WTC11 (cell line): Measurements from ENCODE around the gene ISM1. TPM values are rescaled to one million over a fixed set of nuclear protein-coding genes. Genes with fewer than 3 reads are reported as not detected.

ENCODE experiments used
- ATAC-seq: fragments of 200-7000 bp; cut with Tn5 transposase; 2 replicates; pipeline ENCODE4 v1.10.0; 2021; ENCODE audit warnings: mild to moderate bottlenecking, moderate library complexity
- CTCF ChIA-PET: fragments of 300-600 bp; sonication (Branson Sonifier 250); formaldehyde crosslinking; loops from one replicate; lab custom pipeline; 2021; ENCODE audit warnings: antibody characterized with exemption; lab: Charles Lee
- POLR2A ChIA-PET: fragments of 350-600 bp; sonication (Branson Sonifier 250); formaldehyde crosslinking; loops from one replicate; lab custom pipeline; 2021; ENCODE audit warnings: antibody characterized with exemption; lab: Charles Lee
- DNase-seq: peaks from one replicate; pipeline ENCODE4 v3.0.0; 2021; ENCODE audit warnings: low spot score
- H3K27ac Mint-ChIP-seq: 2 replicates; pipeline ENCODE4 v1.8.0; 2021; ENCODE audit warnings: mixed read lengths
- H3K27me3 Mint-ChIP-seq: 2 replicates; pipeline ENCODE4 v1.8.0; 2021; ENCODE audit warnings: low read depth, mild to moderate bottlenecking, moderate library complexity, mixed read lengths
- H3K36me3 Mint-ChIP-seq: 2 replicates; pipeline ENCODE4 v1.8.0; 2021; ENCODE audit warnings: mixed read lengths
- H3K4me1 Mint-ChIP-seq: 2 replicates; pipeline ENCODE4 v1.8.0; 2022; ENCODE audit warnings: mixed read lengths
- H3K4me3 Mint-ChIP-seq: 2 replicates; pipeline ENCODE4 v1.8.0; 2021; ENCODE audit warnings: mild to moderate bottlenecking, moderate library complexity, mixed read lengths
- H3K9me3 Mint-ChIP-seq: 2 replicates; pipeline ENCODE4 v1.8.0; 2021; ENCODE audit warnings: mixed read lengths
- CREB1 ChIP-seq: sonication (generic); formaldehyde crosslinking; IDR thresholded peaks from 2 replicates; pipeline ENCODE4 v1.8.0; 2023; ENCODE audit warnings: mild to moderate bottlenecking, missing genetic modification reagents
- CREM ChIP-seq: sonication (generic); formaldehyde crosslinking; IDR thresholded peaks from 2 replicates; pipeline ENCODE4 v1.8.1; 2022; ENCODE audit warnings: mild to moderate bottlenecking, missing genetic modification reagents, moderate library complexity
- CTCF ChIP-seq: fragments of 200-600 bp; IDR thresholded peaks from 2 replicates; pipeline ENCODE4 v1.8.0; 2022; ENCODE audit warnings: antibody characterized with exemption
- E2F1 ChIP-seq: sonication (generic); formaldehyde crosslinking; IDR thresholded peaks from 2 replicates; pipeline ENCODE4 v1.8.0; 2022; ENCODE audit warnings: mild to moderate bottlenecking, missing genetic modification reagents
- E2F4 ChIP-seq: sonication (generic); formaldehyde crosslinking; IDR thresholded peaks from 2 replicates; pipeline ENCODE4 v1.8.1; 2022; ENCODE audit warnings: low read depth, mild to moderate bottlenecking, moderate library complexity, missing genetic modification reagents, borderline replicate concordance
- E2F5 ChIP-seq: sonication (generic); formaldehyde crosslinking; IDR thresholded peaks from 2 replicates; pipeline ENCODE4 v1.8.1; 2022; ENCODE audit warnings: mild to moderate bottlenecking, moderate library complexity, missing genetic modification reagents
- FOXP1 ChIP-seq: sonication (generic); formaldehyde crosslinking; IDR thresholded peaks from 2 replicates; pipeline ENCODE4 v1.8.0; 2022; ENCODE audit warnings: missing genetic modification reagents, mild to moderate bottlenecking, moderate library complexity, borderline replicate concordance
- HMGA2 ChIP-seq: fragments of 250-450 bp; sonication (Bioruptor Pico); IDR thresholded peaks from 2 replicates; pipeline ENCODE4 v1.4.0; 2021; ENCODE audit warnings: mild to moderate bottlenecking, moderate library complexity
- JAZF1 ChIP-seq: fragments of 250-450 bp; sonication (Bioruptor Pico); IDR thresholded peaks from 2 replicates; pipeline ENCODE4 v1.9.0; 2021; ENCODE audit warnings: moderate library complexity, mild to moderate bottlenecking, inconsistent platforms
- MLX ChIP-seq: sonication (generic); formaldehyde crosslinking; IDR thresholded peaks from 2 replicates; pipeline ENCODE4 v1.8.1; 2023; ENCODE audit warnings: mild to moderate bottlenecking, missing genetic modification reagents, moderate library complexity
- NR2C2 ChIP-seq: sonication (generic); formaldehyde crosslinking; IDR thresholded peaks from 2 replicates; pipeline ENCODE4 v1.8.0; 2022; ENCODE audit warnings: mild to moderate bottlenecking, missing genetic modification reagents
- SMAD3 ChIP-seq: sonication (generic); formaldehyde crosslinking; IDR thresholded peaks from 2 replicates; pipeline ENCODE4 v1.8.0; 2022; ENCODE audit warnings: missing genetic modification reagents, mild to moderate bottlenecking, borderline replicate concordance
- TCF7 ChIP-seq: sonication (generic); formaldehyde crosslinking; IDR thresholded peaks from 2 replicates; pipeline ENCODE4 v1.8.0; 2022; ENCODE audit warnings: mild to moderate bottlenecking, low read depth, missing genetic modification reagents, moderate library complexity
- ZNF281 ChIP-seq: sonication (generic); formaldehyde crosslinking; IDR thresholded peaks from 2 replicates; pipeline ENCODE4 v1.8.0; 2023; ENCODE audit warnings: mild to moderate bottlenecking, missing genetic modification reagents
- ZNF317 ChIP-seq: sonication (generic); formaldehyde crosslinking; IDR thresholded peaks from 2 replicates; pipeline ENCODE4 v1.8.1; 2023; ENCODE audit warnings: low read depth, mild to moderate bottlenecking, moderate library complexity, missing genetic modification reagents, borderline replicate concordance
- total RNA-seq: library from RNA; stranded (reverse); gene quantifications from 3 replicates; pipeline ENCODE4 v1.2.3, GENCODE V29; 2021

ISM1 gene
- total RNA-seq, 1 experiment from 2014 or later = 0.52 TPM

- TF ChIP-seq ZNF281 (CRISPR knock-in tag) (no peak), ZNF317 (CRISPR knock-in tag) (no peak), E2F1 (CRISPR knock-in tag) (no peak), SMAD3 (no peak), CREB1 (no peak), FOXP1 (no peak), TCF7 (no peak)
Measured at GRCh38 chr20:13173201-13173600, 47.9 kb upstream of the ISM1 start (continued).

GRCh38 chr20:13174402-13174801 is 46.7 kb upstream of the ISM1 start:
- ChIA-PET CTCF (no interaction called here), POLR2A (no interaction called here)
- DNase-seq = no peak
- no peak for ATAC-seq
- H3K27me3 Mint-ChIP-seq = no peaks in the 10 kb centered on the region; the same call in 1 of the 2 replicates
- H3K4me1 Mint-ChIP-seq = no peaks in the 10 kb centered on the region
- no peak overlapping the region for H3K4me3 Mint-ChIP-seq
- no peaks in the 10 kb centered on the region for H3K36me3 Mint-ChIP-seq
- no peak overlapping the region for H3K27ac Mint-ChIP-seq
- no peak for TF ChIP-seq JAZF1 (CRISPR knock-in tag)
- peaks cover 19% of the 10 kb centered on the region for H3K9me3 Mint-ChIP-seq

GRCh38 chr20:13180986-13181889 is 39.8 kb upstream of the ISM1 start:
- Mint-ChIP-seq H3K9me3 (peaks cover 5% of the 10 kb centered on the region), H3K4me1 (peaks cover 14% of the 10 kb centered on the region), H3K4me3 (no peak overlapping the region), H3K36me3 (no peaks in the 10 kb centered on the region), H3K27ac (no peak overlapping the region), H3K27me3 (no peaks in the 10 kb centered on the region; the same call in 1 of the 2 replicates)
- DNase-seq (no peak), ATAC-seq (no peak)
- ChIA-PET POLR2A (no interaction called here), CTCF (interaction anchor here (2.7 kb wide), 1 partner anchor 80 kb away, joined by 9 read pairs; no protein-coding TSS in a partner anchor)
- TF ChIP-seq E2F5 (CRISPR knock-in tag) (no peak), MLX (CRISPR knock-in tag) (no peak), NR2C2 (no peak), FOXP1 (no peak), E2F4 (no peak), CTCF (no peak), CREM (no peak), HMGA2 (CRISPR knock-in tag) (no peak)
